GM12891 (cell line): ENCODE data around the gene CPNE7.

Source experiments
- POLR2AphosphoS5 ChIP-seq: IDR thresholded peaks from 2 replicates; pipeline ENCODE4 v1.6.1; 2011; ENCODE audit warnings: low read depth, low read length, control low read depth
- POU2F2 ChIP-seq: IDR thresholded peaks from 2 replicates; pipeline ENCODE4 v1.6.1; 2011; ENCODE audit warnings: low read depth, mild to moderate bottlenecking, control low read depth, low read length, moderate library complexity
- TAF1 ChIP-seq: IDR thresholded peaks from 2 replicates; pipeline ENCODE4 v1.6.1; 2011; ENCODE audit warnings: low read depth, low read length, control low read depth

DNA sequence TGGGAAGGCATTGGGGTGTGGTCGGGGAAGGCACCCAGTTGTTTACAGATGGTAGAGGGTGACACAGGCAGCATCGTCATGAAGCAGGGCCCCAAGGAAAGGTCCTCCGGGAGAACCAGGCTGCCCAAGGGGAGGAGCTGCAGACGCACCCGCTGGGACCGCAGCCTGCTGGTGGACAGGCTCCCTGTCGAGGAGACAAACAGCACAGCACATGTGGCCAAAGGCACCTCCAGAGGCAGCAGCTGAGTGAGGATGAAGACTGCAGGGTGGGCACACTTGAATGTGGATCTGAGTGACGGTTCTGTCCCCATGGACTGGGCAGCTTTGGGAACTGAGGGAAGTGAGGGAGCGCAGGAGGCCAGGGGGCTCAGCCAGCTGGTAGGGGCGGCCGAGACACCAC is 69.6 kb downstream of the CPNE7 start:
- no peak for TF ChIP-seq POU2F2
- TF ChIP-seq POLR2AphosphoS5: no peak
- TF ChIP-seq TAF1: no peak
